Measurements from ENCODE around the gene SAMHD1.

The SAMHD1 gene

GRCh38 chr20:36851490-36851889, 100.0 kb downstream of the SAMHD1 start:
- H3K4me1 ChIP-seq = peaks cover 71 to 96% (median 90%) of the 10 kb centered on the region in 10 experiments
- H3K4me2 ChIP-seq = peak overlapping the region in 3 of 11 experiments; percentile 13 to 43 (median 13); a peak in 2 of 22 replicates
- H4K20me1 ChIP-seq = peaks cover 29 to 57% (median 44%) of the 10 kb centered on the region in 11 experiments; a peak in 21 of 22 replicates
- H3K4me3 ChIP-seq = no peak overlapping the region
- peaks cover 21 to 46% (median 31%) of the 10 kb centered on the region in 11 experiments for H3K36me3 ChIP-seq
- TF ChIP-seq Cebpa-rat (IDR thresholded peaks at IDR 0.05) = no peak
- H3K27ac ChIP-seq = peak overlapping the region in 8 of 11 experiments; percentile 21 to 95 (median 44); a peak in 13 of 22 replicates
- H3K9ac ChIP-seq = peak overlapping the region in 3 of 11 experiments; percentile 1 to 24 (median 9); a peak in 1 of 22 replicates
- no peaks in the 10 kb centered on the region for H3K27me3 ChIP-seq
- peaks cover 7 to 22% (median 17%) of the 10 kb centered on the region in 11 experiments; a peak in 20 of 22 replicates for H3K9me3 ChIP-seq (replicated peaks in 1 of 11)

GRCh38 chr20:36850759-36851158, 100.7 kb downstream of the SAMHD1 start:
- Histone ChIP-seq H3K4me1 (peaks cover 71 to 96% (median 90%) of the 10 kb centered on the region in 10 experiments), H3K36me3 (peaks cover 21 to 44% (median 31%) of the 10 kb centered on the region in 11 experiments), H3K27ac (peak overlapping the region in 3 of 11 experiments; percentile 77 to 97 (median 95); a peak in 6 of 22 replicates), H3K4me3 (no peak overlapping the region), H3K9me3 (replicated peaks in 1 of 11) (peaks cover 7 to 22% (median 17%) of the 10 kb centered on the region in 11 experiments; a peak in 20 of 22 replicates), H3K4me2 (peak overlapping the region in 4 of 11 experiments; percentile 14 to 90 (median 86); a peak in 7 of 22 replicates), H3K9ac (no peak overlapping the region), H4K20me1 (peaks cover 21 to 50% (median 37%) of the 10 kb centered on the region in 11 experiments; a peak in 21 of 22 replicates), H3K27me3 (no peaks in the 10 kb centered on the region)
- no peak for TF ChIP-seq Cebpa-rat (IDR thresholded peaks at IDR 0.05)

- no peak for TF ChIP-seq Cebpa-rat (IDR thresholded peaks at IDR 0.05)
- Histone ChIP-seq H3K27ac (peak overlapping the region in 10 of 11 experiments; percentile 7 to 98 (median 56); a peak in 18 of 22 replicates), H3K4me3 (peak overlapping the region in 1 of 10 experiments; percentile 1; a peak in 1 of 20 replicates), H3K4me1 (peaks cover 71 to 96% (median 90%) of the 10 kb centered on the region in 10 experiments), H3K36me3 (peaks cover 21 to 41% (median 31%) of the 10 kb centered on the region in 11 experiments), H3K4me2 (peak overlapping the region; percentile 51 to 91 (median 80)), H3K27me3 (no peaks in the 10 kb centered on the region), H4K20me1 (peaks cover 9 to 37% (median 24%) of the 10 kb centered on the region in 11 experiments; a peak in 18 of 22 replicates), H3K9me3 (replicated peaks in 1 of 11) (peaks cover 7 to 22% (median 17%) of the 10 kb centered on the region in 11 experiments; a peak in 20 of 22 replicates), H3K9ac (peak overlapping the region in 8 of 11 experiments; percentile 14 to 69 (median 46); a peak in 10 of 22 replicates)
These were observed 102.0 kb downstream of the SAMHD1 start for GRCh38 chr20:36849333-36850065.

GRCh38 chr20:36848677-36849076, 102.8 kb downstream of the SAMHD1 start:
- Histone ChIP-seq H3K27me3 (no peaks in the 10 kb centered on the region), H3K4me2 (peak overlapping the region; percentile 51 to 91 (median 84); a peak in 21 of 22 replicates), H3K27ac (peak overlapping the region in 8 of 11 experiments; percentile 40 to 98 (median 92); a peak in 15 of 22 replicates), H3K4me1 (peaks cover 71 to 96% (median 90%) of the 10 kb centered on the region in 10 experiments), H3K9ac (peak overlapping the region in 5 of 11 experiments; percentile 24 to 89 (median 37); a peak in 6 of 22 replicates), H3K4me3 (no peak overlapping the region; a peak in 1 of 20 replicates), H4K20me1 (peaks cover under 1 to 29% (median 16%) of the 10 kb centered on the region in 11 experiments; a peak in 13 of 22 replicates), H3K9me3 (replicated peaks in 1 of 11) (peaks cover 7 to 22% (median 17%) of the 10 kb centered on the region in 11 experiments; a peak in 20 of 22 replicates), H3K36me3 (peaks cover 21 to 35% (median 26%) of the 10 kb centered on the region in 11 experiments)
- TF ChIP-seq Cebpa-rat (IDR thresholded peaks at IDR 0.05) = no peak

GRCh38 chr20:36848078-36848660, 103.3 kb downstream of the SAMHD1 start:
- Histone ChIP-seq H3K36me3 (peaks cover 17 to 30% (median 21%) of the 10 kb centered on the region in 11 experiments), H3K27ac (peak overlapping the region in 8 of 11 experiments; percentile 40 to 98 (median 92); a peak in 16 of 22 replicates), H3K27me3 (no peaks in the 10 kb centered on the region), H4K20me1 (peaks cover 0 to 24% (median 11%) of the 10 kb centered on the region in 11 experiments; a peak in 12 of 22 replicates), H3K9ac (peak overlapping the region in 6 of 11 experiments; percentile 9 to 89 (median 58); a peak in 7 of 22 replicates), H3K4me1 (peaks cover 73 to 95% (median 89%) of the 10 kb centered on the region in 10 experiments), H3K9me3 (replicated peaks in 1 of 11) (peaks cover 7 to 22% (median 17%) of the 10 kb centered on the region in 11 experiments; a peak in 20 of 22 replicates), H3K4me2 (peak overlapping the region; percentile 26 to 91 (median 83); a peak in 19 of 22 replicates), H3K4me3 (no peak overlapping the region; a peak in 1 of 20 replicates)
- no peak for TF ChIP-seq Cebpa-rat (IDR thresholded peaks at IDR 0.05)

GRCh38 chr20:36847710-36848040, 103.8 kb downstream of the SAMHD1 start:
- TF ChIP-seq Cebpa-rat (IDR thresholded peaks at IDR 0.05) = 0 out of 22 replicates have a peak, but pooled peaks of 1 of the 11 experiments have one; percentile 16
- H3K4me3 ChIP-seq = no peak overlapping the region
- H3K27me3 ChIP-seq = no peaks in the 10 kb centered on the region
- H4K20me1 ChIP-seq = peaks cover 0 to 22% (median 9%) of the 10 kb centered on the region in 11 experiments; a peak in 11 of 22 replicates
- H3K27ac ChIP-seq = peak overlapping the region in 9 of 11 experiments; percentile 40 to 98 (median 95); a peak in 14 of 22 replicates
- H3K9ac ChIP-seq = peak overlapping the region in 7 of 11 experiments; percentile 9 to 89 (median 86); a peak in 8 of 22 replicates
- peaks cover 7 to 22% (median 17%) of the 10 kb centered on the region in 11 experiments; a peak in 20 of 22 replicates for H3K9me3 ChIP-seq (replicated peaks in 1 of 11)
- peaks cover 78 to 97% (median 93%) of the 10 kb centered on the region in 10 experiments for H3K4me1 ChIP-seq
- peak overlapping the region in 10 of 11 experiments; percentile 33 to 91 (median 84); a peak in 14 of 22 replicates for H3K4me2 ChIP-seq
- H3K36me3 ChIP-seq = peaks cover 14 to 28% (median 19%) of the 10 kb centered on the region in 11 experiments; a peak in 21 of 22 replicates

- peak overlapping the region in 9 of 11 experiments; percentile 84 to 98 (median 95); a peak in 18 of 22 replicates for H3K27ac ChIP-seq
- H3K36me3 ChIP-seq = peaks cover 10 to 24% (median 15%) of the 10 kb centered on the region in 11 experiments; a peak in 21 of 22 replicates
- peak overlapping the region in 9 of 11 experiments; percentile 14 to 89 (median 74); a peak in 14 of 22 replicates for H3K9ac ChIP-seq
- H3K4me1 ChIP-seq = peaks cover 81 to 98% (median 94%) of the 10 kb centered on the region in 10 experiments
- H3K27me3 ChIP-seq = no peaks in the 10 kb centered on the region
- H3K4me2 ChIP-seq = peak overlapping the region; percentile 78 to 95 (median 84); a peak in 19 of 22 replicates
- H3K9me3 ChIP-seq (replicated peaks in 1 of 11) = peaks cover 7 to 21% (median 16%) of the 10 kb centered on the region in 11 experiments; a peak in 20 of 22 replicates
- H3K4me3 ChIP-seq = no peak overlapping the region
- no peak for TF ChIP-seq Cebpa-rat (IDR thresholded peaks at IDR 0.05)
- H4K20me1 ChIP-seq = peaks cover 0 to 18% (median 5%) of the 10 kb centered on the region in 11 experiments; a peak in 11 of 22 replicates
These were observed 104.3 kb downstream of the SAMHD1 start for GRCh38 chr20:36847009-36847709.
